GM21825 (cell line): ENCODE data around the gene UBE2A.

Experiments
- ATAC-seq: cut with Tn5 transposase; IDR thresholded peaks from one replicate; pipeline ENCODE4 v1.9.1; 2021; ENCODE audit warnings: mild to moderate bottlenecking, moderate library complexity; ENCODE audit not compliant: unreplicated experiment

UBE2A gene

GRCh38 chrX:119606280-119607017 lies 32.1 kb downstream of the UBE2A start, which contains the start of gene NKRF:
Gene NKRF (minus strand): TSS chrX:119606424.
- peak; percentile 70 for ATAC-seq

- ATAC-seq: no peak
Observed at GRCh38 chrX:119607018-119607389, 32.6 kb downstream of the UBE2A start.

- ATAC-seq: no peak
Observed at GRCh38 chrX:119614776-119615175, 40.4 kb downstream of the UBE2A start.

GRCh38 chrX:119617517-119618164 lies 43.3 kb downstream of the UBE2A start:
- ATAC-seq: peak; percentile 80

- peak; percentile 26 for ATAC-seq
Observed at GRCh38 chrX:119618439-119618838, 44.1 kb downstream of the UBE2A start.

- ATAC-seq: no peak
Observed at GRCh38 chrX:119622356-119623232, 48.2 kb downstream of the UBE2A start.

GRCh38 chrX:119624417-119624816 lies 50.1 kb downstream of the UBE2A start:
- no peak for ATAC-seq

- ATAC-seq: no peak
Observed at GRCh38 chrX:119624951-119625668, 50.7 kb downstream of the UBE2A start.

- no peak for ATAC-seq
Observed at GRCh38 chrX:119625843-119626242, 51.5 kb downstream of the UBE2A start.
